Activated T-helper 1 cell treated with anti-CD3 and anti-CD28 coated beads, Interleukin-12 subunit alpha, Interleukin-12 subunit beta, Interleukin-2, Interleukin-4 antibody, amounts not matched to agents 30 ng/mL and 10 ng/mL and 1 ng/mL, durations not matched to agents 14 hours and 24 hours and 36 hours (primary cell): Measurements from ENCODE around the gene SORD. TPM values are rescaled to one million over a fixed set of nuclear protein-coding genes. Genes with fewer than 3 reads are reported as not detected.
A peak's percentile ranks its signal among the peaks of the same experiment; 100 is the strongest.

Source experiments
- DNase-seq: peaks from one replicate; pipeline ENCODE4 v3.0.0; 2021; ENCODE audit warnings: low spot score
- H3K27ac Mint-ChIP-seq: one replicate; pipeline ENCODE4 v1.8.0; 2021; ENCODE audit warnings: mild to moderate bottlenecking, mixed read lengths
- H3K27me3 Mint-ChIP-seq: one replicate; pipeline ENCODE4 v1.8.0; 2022; ENCODE audit warnings: mild to moderate bottlenecking, moderate library complexity, mixed read lengths; ENCODE audit not compliant: insufficient read depth
- H3K36me3 Mint-ChIP-seq: one replicate; pipeline ENCODE4 v1.8.0; 2021; ENCODE audit warnings: low read depth, mixed read lengths
- H3K4me1 Mint-ChIP-seq: one replicate; pipeline ENCODE4 v1.8.0; 2021; ENCODE audit warnings: low read depth, mixed read lengths
- H3K4me3 Mint-ChIP-seq: one replicate; pipeline ENCODE4 v1.8.0; 2021; ENCODE audit warnings: mild to moderate bottlenecking, moderate library complexity, mixed read lengths
- H3K9me3 Mint-ChIP-seq: one replicate; pipeline ENCODE4 v1.8.0; 2021; ENCODE audit warnings: mixed read lengths
- intact Hi-C: fragments of 100-400 bp; cut with micrococcal nuclease; formaldehyde crosslinking; loops from one replicate; pipeline ENCODE4 v1.15.1; 2024
- total RNA-seq: library from RNA; stranded (reverse); gene quantifications from 2 replicates; pipeline ENCODE4 v1.2.3, GENCODE V29; 2022

The SORD gene
- total RNA-seq, 1 donor from 2014 or later, result 19.9 TPM

DNA sequence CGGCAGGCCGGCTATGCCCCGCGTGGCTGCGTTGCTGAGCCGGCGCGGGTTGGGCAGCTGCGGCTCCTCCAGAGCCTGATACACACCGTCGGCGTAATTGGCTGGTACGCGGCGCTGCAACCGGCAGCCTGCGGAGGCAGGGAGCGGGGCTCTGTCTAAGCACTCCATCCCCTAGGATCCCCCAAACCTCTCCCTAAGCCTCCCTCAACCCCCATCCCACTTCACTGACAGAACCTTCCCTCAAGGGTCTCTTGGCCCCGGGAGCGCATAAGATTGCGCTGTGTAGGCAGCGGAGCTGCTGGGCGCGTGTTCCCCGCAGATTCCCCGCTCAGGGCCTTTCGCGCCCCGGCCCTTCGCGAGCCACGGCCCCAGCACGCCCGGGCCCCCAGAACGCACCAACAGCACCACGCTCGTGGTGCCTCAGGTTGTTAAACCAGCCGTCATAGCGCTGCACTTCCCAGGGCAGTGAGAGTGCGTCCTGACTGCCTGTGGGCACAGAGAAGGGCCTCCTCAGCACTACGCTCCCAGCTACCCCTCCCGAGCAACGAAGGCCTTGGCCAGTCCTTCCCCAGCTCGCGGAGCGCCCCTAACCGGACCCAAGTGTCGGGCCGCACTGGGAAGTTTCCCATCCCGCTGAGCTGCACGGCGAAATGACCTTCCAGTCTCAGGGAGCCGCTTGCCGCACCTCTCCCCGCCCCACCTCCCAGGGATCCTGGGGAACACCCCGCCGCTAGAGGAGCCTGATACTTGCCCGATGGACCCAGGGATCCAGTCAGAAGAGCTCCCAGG, 89.8 kb downstream of the SORD start:
- H3K27me3 Mint-ChIP-seq, result peaks cover 78% of the 10 kb centered on the region
- H3K4me1 Mint-ChIP-seq, result peaks cover 25% of the 10 kb centered on the region
- no peaks in the 10 kb centered on the region for H3K9me3 Mint-ChIP-seq
- no peak for DNase-seq
- H3K36me3 Mint-ChIP-seq, result peaks cover 3% of the 10 kb centered on the region
- intact Hi-C loops, result no loop called here
- no peak overlapping the region for H3K27ac Mint-ChIP-seq
- no peak overlapping the region for H3K4me3 Mint-ChIP-seq

DNA sequence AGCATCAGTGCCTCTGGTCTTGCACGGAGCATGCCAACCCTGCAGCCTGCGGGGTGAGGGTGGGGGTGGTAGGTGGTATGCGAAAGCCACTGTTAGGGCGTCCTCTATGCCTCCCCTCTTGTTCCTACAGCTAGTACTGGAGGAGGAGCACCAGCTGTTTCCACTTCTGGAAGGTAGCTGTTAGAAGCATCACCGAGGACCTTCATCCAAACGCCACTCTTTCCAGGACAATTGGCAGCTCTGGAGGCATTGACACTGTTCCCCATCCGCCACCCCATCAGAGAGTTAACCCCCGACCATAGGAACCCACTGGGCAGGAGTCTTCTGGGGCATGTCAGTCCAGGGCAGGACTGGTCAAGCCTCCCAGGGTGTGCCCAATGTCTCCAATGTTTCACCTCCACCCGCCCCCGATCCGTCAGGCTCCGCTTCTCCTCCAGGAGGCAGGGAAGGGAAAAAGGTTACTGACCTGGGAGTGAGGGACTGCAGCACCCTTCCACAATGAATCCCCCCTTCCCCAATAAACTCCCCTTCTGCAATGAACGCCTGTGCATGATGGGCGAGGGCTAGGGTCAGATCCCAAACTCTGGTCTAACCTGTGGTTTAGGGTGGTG, 90.5 kb downstream of the SORD start:
- intact Hi-C loops, result no loop called here
- no peak for DNase-seq
- peaks cover 3% of the 10 kb centered on the region for H3K36me3 Mint-ChIP-seq

DNA sequence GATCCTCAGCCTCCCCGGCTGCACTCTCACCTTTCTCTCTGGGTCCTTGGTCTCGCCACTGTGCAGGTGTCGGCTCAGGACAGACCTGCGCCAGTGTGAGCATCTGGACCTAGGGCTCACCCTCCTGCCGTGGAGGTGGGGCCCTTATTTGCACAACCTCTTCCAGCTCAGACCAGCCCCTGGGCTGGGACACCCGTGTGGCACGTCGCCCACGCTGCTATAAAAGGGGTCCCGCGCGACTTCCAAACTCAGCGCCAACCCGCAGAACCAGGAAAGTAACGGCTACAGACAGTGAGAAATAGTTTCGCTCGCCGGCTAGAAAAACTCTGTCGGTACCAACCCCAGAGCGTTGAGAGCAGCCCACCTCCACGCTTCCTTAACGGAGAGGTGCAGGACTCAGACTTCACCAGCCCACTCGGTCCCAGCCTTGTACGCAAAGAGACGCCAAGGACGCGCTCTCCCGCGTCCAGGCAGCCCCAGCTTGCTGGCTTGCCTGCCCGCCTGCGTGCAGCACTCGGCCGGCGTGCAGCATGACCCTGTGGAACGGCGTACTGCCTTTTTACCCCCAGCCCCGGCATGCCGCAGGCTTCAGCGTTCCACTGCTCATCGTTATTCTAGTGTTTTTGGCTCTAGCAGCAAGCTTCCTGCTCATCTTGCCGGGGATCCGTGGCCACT, 91.2 kb downstream of the SORD start, which contains the start of the genes DUOX2 and DUOXA2:
Gene DUOX2 (minus strand): TSS at position 97 of the 675 bp plus-strand sequence. CDS start 761 bp downstream, outside the sequence.
Gene DUOXA2 (plus strand): TSS at position 251 of the 675 bp plus-strand sequence. CDS start 280 bp downstream, at position 531.
- Mint-ChIP-seq H3K27me3 (peaks cover 83% of the 10 kb centered on the region), H3K9me3 (no peaks in the 10 kb centered on the region), H3K27ac (no peak within 1 kb of the TSS), H3K4me3 (no peak within 1 kb of the TSS), H3K36me3 (peaks cover 3% of the 10 kb centered on the region), H3K4me1 (peaks cover 32% of the 10 kb centered on the region)
- DNase-seq, result no peak
- intact Hi-C loops, result no loop called here

More for the DNA sequence above, 90.5 kb downstream of the SORD start:
- peaks cover 32% of the 10 kb centered on the region for H3K4me1 Mint-ChIP-seq
- H3K4me3 Mint-ChIP-seq, result no peak overlapping the region
- H3K9me3 Mint-ChIP-seq, result no peaks in the 10 kb centered on the region
- peaks cover 85% of the 10 kb centered on the region for H3K27me3 Mint-ChIP-seq
- no peak overlapping the region for H3K27ac Mint-ChIP-seq

DNA sequence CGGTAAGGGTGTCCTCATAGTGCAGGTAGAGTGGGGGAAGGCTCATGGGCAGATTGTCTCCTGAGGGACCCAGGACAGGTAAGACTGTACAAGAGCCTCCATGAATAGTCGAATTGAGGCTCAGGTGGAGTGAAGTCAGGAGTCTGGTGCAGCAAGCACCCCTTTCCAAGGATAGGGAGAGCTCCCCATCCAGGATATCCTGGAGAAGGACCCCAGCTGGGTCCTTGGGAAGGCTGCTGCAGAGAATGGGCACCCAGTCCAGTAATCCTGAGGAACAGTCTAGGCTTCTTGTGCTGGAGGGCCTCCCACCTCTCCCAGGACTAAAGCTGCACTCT, 91.7 kb downstream of the SORD start:
- DNase-seq, result no peak
- intact Hi-C loops, result loop anchor here (5.0 kb wide), 1 partner anchor 263 kb away; the partner anchor contains the start of gene GATM
- H3K4me1 Mint-ChIP-seq, result peaks cover 32% of the 10 kb centered on the region
- H3K27me3 Mint-ChIP-seq, result peaks cover 80% of the 10 kb centered on the region
- no peak overlapping the region for H3K4me3 Mint-ChIP-seq
- H3K27ac Mint-ChIP-seq, result no peak overlapping the region
- peaks cover 3% of the 10 kb centered on the region for H3K36me3 Mint-ChIP-seq
- no peaks in the 10 kb centered on the region for H3K9me3 Mint-ChIP-seq

DNA sequence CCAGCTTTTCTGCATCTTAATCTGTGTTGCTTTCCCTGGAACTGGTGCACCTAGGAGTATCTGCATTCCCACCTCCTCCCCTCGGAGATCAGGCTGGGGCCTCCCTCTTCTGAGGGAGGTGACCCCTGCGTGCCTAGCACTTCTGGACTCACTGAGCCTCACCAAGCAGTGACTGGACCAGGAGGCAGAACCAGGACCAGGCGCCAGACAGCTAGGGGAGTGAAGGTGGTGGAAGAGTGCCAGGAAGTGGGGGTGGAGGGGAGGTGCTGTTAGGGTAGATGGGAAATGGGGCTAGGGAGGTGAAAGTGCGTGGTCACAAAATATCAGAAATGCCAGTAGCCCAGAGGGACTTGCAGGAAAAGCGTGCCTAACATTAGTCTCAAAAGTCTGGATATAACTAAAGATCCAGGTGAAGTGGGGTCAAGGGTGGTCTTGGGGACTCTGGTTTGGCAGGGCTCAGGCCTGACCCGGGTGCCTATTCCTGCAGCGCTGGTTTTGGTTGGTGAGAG, 92.4 kb downstream of the SORD start:
- DNase-seq, result no peak
- no peaks in the 10 kb centered on the region for H3K9me3 Mint-ChIP-seq
- intact Hi-C loops, result loop anchor here (5.0 kb wide), 1 partner anchor 262 kb away; the partner anchor contains the start of gene GATM
- H3K27ac Mint-ChIP-seq, result no peak overlapping the region
- no peak overlapping the region for H3K4me3 Mint-ChIP-seq
- H3K4me1 Mint-ChIP-seq, result peaks cover 32% of the 10 kb centered on the region
- H3K36me3 Mint-ChIP-seq, result peaks cover 3% of the 10 kb centered on the region
- H3K27me3 Mint-ChIP-seq, result peaks cover 77% of the 10 kb centered on the region

DNA sequence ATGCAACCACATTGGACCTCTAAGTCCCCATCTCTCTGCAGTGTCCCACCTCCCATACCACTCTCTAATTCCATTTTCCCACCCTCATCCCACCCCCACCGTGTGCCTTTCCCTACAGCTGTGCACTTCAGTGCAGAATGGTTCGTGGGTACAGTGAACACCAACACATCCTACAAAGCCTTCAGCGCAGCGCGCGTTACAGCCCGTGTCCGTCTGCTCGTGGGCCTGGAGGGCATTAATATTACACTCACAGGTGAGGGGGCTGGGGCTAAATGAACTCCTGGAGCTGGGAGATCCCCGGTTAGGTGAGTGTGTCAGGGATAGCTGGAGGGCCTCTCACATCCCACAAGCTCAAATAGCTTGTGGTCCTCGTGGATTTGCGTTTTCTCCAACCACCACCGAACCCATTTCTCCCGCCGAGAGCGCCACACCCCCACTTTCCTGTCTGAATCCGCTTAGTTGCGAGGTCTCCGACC, 93.0 kb downstream of the SORD start:
- intact Hi-C loops, result loop anchor here (5.0 kb wide), 1 partner anchor 261 kb away; the partner anchor contains the start of gene GATM
- no peak overlapping the region for H3K27ac Mint-ChIP-seq
- peaks cover 3% of the 10 kb centered on the region for H3K36me3 Mint-ChIP-seq
- no peaks in the 10 kb centered on the region for H3K9me3 Mint-ChIP-seq
- no peak for DNase-seq
- peaks cover 32% of the 10 kb centered on the region for H3K4me1 Mint-ChIP-seq
- H3K4me3 Mint-ChIP-seq, result no peak overlapping the region
- H3K27me3 Mint-ChIP-seq, result peaks cover 76% of the 10 kb centered on the region

DNA sequence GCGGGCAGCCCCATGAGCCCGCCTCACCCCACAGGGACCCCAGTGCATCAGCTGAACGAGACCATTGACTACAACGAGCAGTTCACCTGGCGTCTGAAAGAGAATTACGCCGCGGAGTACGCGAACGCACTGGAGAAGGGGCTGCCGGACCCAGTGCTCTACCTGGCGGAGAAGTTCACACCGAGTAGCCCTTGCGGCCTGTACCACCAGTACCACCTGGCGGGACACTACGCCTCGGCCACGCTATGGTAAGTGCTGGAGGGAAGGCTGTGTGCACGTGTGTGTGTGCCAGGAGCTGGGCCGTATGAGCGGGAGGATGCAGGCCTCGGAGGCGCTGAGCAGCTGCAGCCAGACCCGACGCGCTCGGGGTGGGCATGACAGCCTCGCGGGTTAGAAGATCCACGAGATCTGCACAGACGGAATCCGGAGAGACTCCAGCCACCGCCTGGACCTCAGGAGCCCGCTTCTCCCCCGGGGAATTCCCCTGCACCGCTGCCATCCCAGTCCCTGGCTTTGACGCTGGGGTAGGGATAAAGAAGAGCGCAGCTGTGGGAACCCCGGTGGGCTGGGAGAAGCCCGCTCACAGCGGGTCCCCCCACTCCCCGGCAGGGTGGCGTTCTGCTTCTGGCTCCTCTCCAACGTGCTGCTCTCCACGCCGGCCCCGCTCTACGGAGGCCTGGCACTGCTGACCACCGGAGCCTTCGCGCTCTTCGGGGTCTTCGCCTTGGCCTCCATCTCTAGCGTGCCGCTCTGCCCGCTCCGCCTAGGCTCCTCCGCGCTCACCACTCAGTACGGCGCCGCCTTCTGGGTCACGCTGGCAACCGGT, 93.7 kb downstream of the SORD start:
- intact Hi-C loops, result loop anchor here (5.0 kb wide), 1 partner anchor 261 kb away; the partner anchor contains the start of gene GATM
- peaks cover 79% of the 10 kb centered on the region for H3K27me3 Mint-ChIP-seq
- no peak overlapping the region for H3K27ac Mint-ChIP-seq
- peaks cover 3% of the 10 kb centered on the region for H3K36me3 Mint-ChIP-seq
- no peak overlapping the region for H3K4me3 Mint-ChIP-seq
- DNase-seq, result no peak
- H3K9me3 Mint-ChIP-seq, result no peaks in the 10 kb centered on the region
- H3K4me1 Mint-ChIP-seq, result peaks cover 32% of the 10 kb centered on the region

DNA sequence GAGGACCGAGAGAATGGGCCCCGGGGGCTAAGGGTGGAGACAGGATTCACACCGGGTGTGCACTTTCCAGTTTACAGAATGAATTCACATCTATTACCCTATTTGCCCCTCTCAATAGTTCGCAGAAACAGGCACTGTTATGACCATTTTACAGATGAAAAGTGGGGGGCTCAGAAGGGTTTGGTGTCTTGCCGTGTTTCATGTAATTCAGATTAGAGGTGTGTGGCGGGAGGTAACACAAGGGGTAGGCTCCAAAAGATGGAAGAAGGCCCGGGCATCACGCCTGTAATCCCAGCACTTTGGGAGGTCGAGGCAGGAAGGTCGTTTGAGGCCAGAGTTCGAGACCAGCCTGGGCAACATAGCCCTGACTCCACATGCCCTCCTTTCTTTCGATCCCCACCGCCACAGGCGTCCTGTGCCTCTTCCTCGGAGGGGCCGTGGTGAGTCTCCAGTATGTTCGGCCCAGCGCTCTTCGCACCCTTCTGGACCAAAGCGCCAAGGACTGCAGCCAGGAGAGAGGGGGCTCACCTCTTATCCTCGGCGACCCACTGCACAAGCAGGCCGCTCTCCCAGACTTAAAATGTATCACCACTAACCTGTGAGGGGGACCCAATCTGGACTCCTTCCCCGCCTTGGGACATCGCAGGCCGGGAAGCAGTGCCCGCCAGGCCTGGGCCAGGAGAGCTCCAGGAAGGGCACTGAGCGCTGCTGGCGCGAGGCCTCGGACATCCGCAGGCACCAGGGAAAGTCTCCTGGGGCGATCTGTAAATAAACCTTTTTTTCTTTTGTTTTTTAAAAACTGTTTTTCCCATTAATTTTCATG, 94.5 kb downstream of the SORD start:
- Mint-ChIP-seq H3K27me3 (peaks cover 72% of the 10 kb centered on the region), H3K4me1 (peaks cover 26% of the 10 kb centered on the region), H3K9me3 (no peaks in the 10 kb centered on the region), H3K4me3 (peak overlapping the region; percentile 70), H3K27ac (peak overlapping the region; percentile 74), H3K36me3 (peaks cover 3% of the 10 kb centered on the region)
- intact Hi-C loops, result loop anchor here (2.0 to 5.0 kb wide), 2 partner anchors 260 to 339 kb away; partner anchors contain the start of gene GATM
- no peak for DNase-seq

DNA sequence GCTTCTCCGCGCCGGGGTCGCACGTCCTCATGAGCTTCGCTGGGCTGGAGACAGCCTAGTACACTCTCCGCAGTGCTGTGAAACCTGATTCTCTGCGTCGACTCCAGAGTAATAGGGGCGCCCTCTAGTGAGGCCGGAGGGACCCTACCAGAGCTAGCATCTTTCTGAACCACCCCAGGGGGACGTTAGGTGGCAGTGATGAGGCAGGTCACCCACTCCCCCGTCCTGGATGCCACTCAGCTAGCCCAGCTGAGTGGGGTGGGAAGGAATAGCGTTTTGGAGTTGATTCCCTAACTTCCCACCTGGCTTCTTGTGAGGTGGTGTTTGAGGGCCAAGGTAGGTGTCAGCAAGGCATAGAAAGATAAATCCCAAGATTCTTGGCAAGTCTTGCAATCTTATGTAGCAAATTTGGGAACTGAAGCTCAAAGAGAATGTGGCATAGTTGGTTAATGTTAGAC, 95.2 kb downstream of the SORD start:
- Mint-ChIP-seq H3K4me1 (peaks cover 26% of the 10 kb centered on the region), H3K27me3 (peaks cover 67% of the 10 kb centered on the region), H3K4me3 (peak overlapping the region; percentile 70), H3K36me3 (peaks cover 3% of the 10 kb centered on the region), H3K9me3 (no peaks in the 10 kb centered on the region), H3K27ac (peak overlapping the region; percentile 74)
- DNase-seq, result peak; percentile 75
- intact Hi-C loops, result loop anchor here (2.0 to 5.0 kb wide), 2 partner anchors 259 to 339 kb away; partner anchors contain the start of gene GATM

DNA sequence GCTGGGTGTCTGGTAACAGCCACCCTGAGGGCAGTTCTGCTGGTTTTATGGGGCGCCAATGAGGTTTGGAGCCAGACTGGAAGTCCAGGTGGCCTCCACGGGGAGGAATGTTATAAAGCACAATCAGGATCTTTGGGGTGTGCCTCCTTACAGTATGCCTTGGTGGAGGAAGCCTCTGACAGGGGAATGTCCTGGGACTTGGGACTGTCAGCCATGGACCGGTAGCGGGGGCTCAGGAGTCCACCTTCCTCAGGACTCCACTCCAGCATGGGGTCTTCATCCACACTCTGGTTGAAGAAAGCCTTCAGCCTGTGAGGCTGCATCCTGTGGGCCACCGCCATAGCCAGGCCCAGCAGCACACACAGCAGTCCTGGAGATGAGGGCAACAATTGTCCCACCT, 96.0 kb downstream of the SORD start:
- Mint-ChIP-seq H3K4me3 (no peak overlapping the region), H3K4me1 (peaks cover 22% of the 10 kb centered on the region), H3K27me3 (peaks cover 67% of the 10 kb centered on the region), H3K36me3 (peaks cover 1% of the 10 kb centered on the region), H3K9me3 (no peaks in the 10 kb centered on the region), H3K27ac (no peak overlapping the region)
- no peak for DNase-seq
- intact Hi-C loops, result loop anchor here (2.0 to 5.0 kb wide), 2 partner anchors 258 to 338 kb away; partner anchors contain the start of gene GATM
